Epithelial cell of prostate (primary cell): Measurements from ENCODE around the gene SPIN2A.
"Not testable (repeated sequence)": the region's sequence is repeated elsewhere in the genome, so short reads cannot be mapped to it uniquely, and the experiment has no call there.

Source experiments
- DNase-seq: peaks from one replicate; pipeline ENCODE4 v3.0.0-alpha.2; 2011; ENCODE audit warnings: low read depth, low spot score
- H3K27ac ChIP-seq: fragments of 450-650 bp; 2 replicates; pipeline ENCODE4 v1.5.1; 2017; ENCODE audit warnings: mild to moderate bottlenecking

Gene SPIN2A

DNA sequence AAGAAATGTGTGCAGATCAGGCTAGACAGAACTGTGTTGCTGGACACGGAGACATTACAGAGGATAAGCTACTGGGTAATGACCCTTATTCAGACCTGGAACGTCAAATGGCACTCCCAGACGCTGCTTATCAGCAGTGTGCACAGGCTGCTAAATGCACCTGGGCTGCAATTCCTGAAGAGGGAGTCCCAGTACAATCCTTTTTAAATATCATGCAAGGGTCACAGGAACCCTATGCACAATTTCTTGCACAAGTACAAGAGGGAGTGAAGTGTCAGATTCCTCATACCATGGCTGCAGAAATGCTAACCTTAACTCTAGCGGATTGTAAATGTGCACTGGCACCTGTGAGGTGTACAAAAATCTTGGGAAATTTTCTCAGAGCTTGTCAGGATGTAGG, 32.8 kb downstream of the SPIN2A start:
- DNase-seq = no peak
- H3K27ac ChIP-seq = no peak overlapping the region

DNA sequence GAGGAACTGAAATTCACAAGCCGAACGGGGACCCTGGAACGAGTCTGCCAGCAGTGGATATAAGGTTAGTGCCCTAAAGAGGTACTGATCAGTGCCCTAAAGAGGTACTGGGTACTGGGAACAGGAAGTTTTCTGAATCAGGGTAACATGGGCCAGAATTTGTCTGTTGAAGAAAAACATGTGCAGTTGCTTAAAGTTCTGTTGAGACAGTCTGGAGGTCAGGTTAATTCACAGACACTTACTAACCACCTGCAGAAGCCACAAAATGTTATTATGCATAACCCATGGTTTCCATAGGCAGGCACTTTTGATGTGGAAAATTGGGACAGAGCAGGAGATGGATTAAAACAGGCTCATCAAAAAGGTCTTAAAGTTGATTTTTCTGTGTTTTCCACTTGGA, 33.7 kb downstream of the SPIN2A start:
- no peak overlapping the region for H3K27ac ChIP-seq
- DNase-seq = no peak

DNA sequence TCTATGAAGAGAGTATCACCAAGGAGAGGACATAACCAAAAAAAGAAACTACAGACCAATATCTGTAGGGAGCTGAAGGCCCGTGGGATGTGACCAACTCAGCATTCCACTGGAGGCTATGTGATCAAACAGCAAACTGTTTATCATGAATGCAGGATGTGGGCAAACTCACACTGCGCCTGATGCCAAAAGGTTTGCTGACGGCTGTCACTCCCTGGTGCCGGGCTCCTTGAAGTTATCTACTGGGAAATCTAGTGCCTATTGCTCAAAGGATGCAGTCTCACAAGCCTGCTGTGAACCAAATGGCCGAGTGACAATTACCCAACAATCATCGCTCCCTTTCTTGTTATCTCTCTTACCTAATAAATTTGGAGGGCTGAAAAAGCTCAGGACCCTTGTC, 34.3 kb downstream of the SPIN2A start:
- H3K27ac ChIP-seq, DNase-seq: not testable (repeated sequence)
